ENCODE data around the gene HTR6.

HTR6 gene

GRCh38 chr1:19639999-19640362, 24.7 kb upstream of the HTR6 start:
- no peak for DNase-seq

- DNase-seq = no peak
Observed at GRCh38 chr1:19640363-19641316, 24.0 kb upstream of the HTR6 start.

- no peak for DNase-seq
Observed at GRCh38 chr1:19643121-19643520, 21.6 kb upstream of the HTR6 start.

- peak; percentile 75 for DNase-seq
Observed at GRCh38 chr1:19643602-19644394, 20.9 kb upstream of the HTR6 start, which contains the start of gene NBL1. Gene NBL1, plus strand, starts transcription at chr1:19644311. Its CDS starts 10,720 bp downstream, at chr1:19655031.

GRCh38 chr1:19644395-19644680, 20.3 kb upstream of the HTR6 start:
- DNase-seq = no peak

GRCh38 chr1:19644681-19645410, 19.8 kb upstream of the HTR6 start:
- DNase-seq = peak; percentile 53

GRCh38 chr1:19645411-19646251, 19.0 kb upstream of the HTR6 start:
- no peak for DNase-seq

- DNase-seq = no peak
Observed at GRCh38 chr1:19646377-19647319, 18.0 kb upstream of the HTR6 start.

- DNase-seq = no peak
Observed at GRCh38 chr1:19647643-19648042, 17.0 kb upstream of the HTR6 start.

- no peak for DNase-seq
Observed at GRCh38 chr1:19648239-19648638, 16.4 kb upstream of the HTR6 start.

GRCh38 chr1:19648689-19649088, 16.0 kb upstream of the HTR6 start:
- DNase-seq = no peak

- DNase-seq = no peak
Observed at GRCh38 chr1:19650416-19651140, 14.1 kb upstream of the HTR6 start.

GRCh38 chr1:19651141-19651737, 13.4 kb upstream of the HTR6 start:
- DNase-seq = peak; percentile 39

- DNase-seq = no peak
Observed at GRCh38 chr1:19654386-19654785, 10.3 kb upstream of the HTR6 start.

- no peak for DNase-seq
Observed at GRCh38 chr1:19654886-19655717, 9.6 kb upstream of the HTR6 start.

GRCh38 chr1:19655718-19656080, 9.0 kb upstream of the HTR6 start:
- DNase-seq = no peak

GRCh38 chr1:19656134-19656779, 8.4 kb upstream of the HTR6 start:
- DNase-seq = no peak

- no peak for DNase-seq
Observed at GRCh38 chr1:19656780-19657466, 7.8 kb upstream of the HTR6 start.

Data from stimulated activated CD4-positive, alpha-beta T cell treated with anti-CD3 and anti-CD28 coated beads, Interleukin-4, amount 100 ng/mL, for 1 hour (primary cell).